GM12878 (cell line): ENCODE results near the gene FGF14. TPM values are rescaled to one million over a fixed set of nuclear protein-coding genes. Genes with fewer than 3 reads are reported as not detected.

Experiments used
- ATAC-seq: fragments of 200-7000 bp; cut with Tn5 transposase; 3 replicates; pipeline ENCODE4 v1.9.1; 2020; ENCODE audit warnings: mild to moderate bottlenecking, moderate library complexity
- BruUV-seq: library from RNA; stranded (reverse); fragments of 400-500 nt; replicated peaks from 2 replicates; lab custom pipeline; 2021; lab: Mats Ljungman, UMichigan
- CTCF ChIA-PET: fragments of 300-600 bp; sonication (Branson Sonifier 250); formaldehyde crosslinking; extraction: SDS; loops from one replicate; lab custom pipeline; 2021; ENCODE audit warnings: inconsistent platforms; lab: Yijun Ruan, JAX
- POLR2A ChIA-PET: fragments of 350-600 bp; formaldehyde crosslinking; extraction: SDS; loops from one replicate; lab custom pipeline; 2021; ENCODE audit warnings: inconsistent platforms; lab: Charles Lee
- RAD21 ChIA-PET: fragments of 300-600 bp; sonication (Branson Sonifier 250); formaldehyde crosslinking; loops from one replicate; lab custom pipeline; 2023; ENCODE audit warnings: antibody characterized with exemption; ENCODE audit not compliant: unreplicated experiment; lab: Charles Lee
- SMC1A ChIA-PET: fragments of 300-600 bp; sonication (Branson Sonifier 250); formaldehyde crosslinking; loops from one replicate; lab custom pipeline; 2023; ENCODE audit not compliant: unreplicated experiment, uncharacterized antibody; lab: Charles Lee
- DNase-seq: peaks from one replicate; pipeline ENCODE4 v3.0.0-alpha.2; 2011; ENCODE audit warnings: low read depth, low spot score
- FAIRE-seq: peaks from 3 replicates; lab custom pipeline; 2011; peaks lifted over from hg19 to GRCh38; lab: Jason Lieb, UNC
- H2AFZ ChIP-seq: 2 replicates; pipeline ENCODE4 v1.6.0; 2011; ENCODE audit warnings: low read depth, low read length, control low read depth; ENCODE audit not compliant: control insufficient read depth
- H3K27ac ChIP-seq: 2 replicates; pipeline ENCODE4 v1.5.1; 2011; ENCODE audit warnings: control low read depth; ENCODE audit not compliant: control insufficient read depth, insufficient read depth
- H3K27me3 ChIP-seq, 2 experiments: replicated peaks in 1 of 2; 2 replicates each; pipeline versions ENCODE4 v1.6.0 to v1.6.1; 2011; ENCODE audit warnings: low read length in 1 of 2; ENCODE audit not compliant: control insufficient read depth in 2 of 2, insufficient read depth in 2 of 2
- H3K36me3 ChIP-seq, 2 experiments: 2 replicates each; pipeline ENCODE4 v1.5.1; 2011; ENCODE audit warnings: low read length in 1 of 2; ENCODE audit not compliant: control insufficient read depth in 2 of 2, insufficient read depth in 2 of 2
- H3K4me1 ChIP-seq: 2 replicates; pipeline ENCODE4 v1.6.1; 2011; ENCODE audit warnings: mild to moderate bottlenecking, low read length, moderate library complexity, mixed read lengths; ENCODE audit not compliant: control insufficient read depth, insufficient read depth
- H3K4me2 ChIP-seq: 2 replicates; pipeline ENCODE4 v1.6.0; 2011; ENCODE audit warnings: control low read depth; ENCODE audit not compliant: control insufficient read depth, insufficient read depth
- H3K4me3 ChIP-seq: fragments of 200-600 bp; sonication (generic); 2 replicates; pipeline ENCODE4 v1.5.1; 2016
- H3K79me2 ChIP-seq: 2 replicates; pipeline ENCODE4 v1.6.0; 2011; ENCODE audit warnings: low read length; ENCODE audit not compliant: control insufficient read depth, insufficient read depth
- H3K9ac ChIP-seq: 2 replicates; pipeline ENCODE4 v1.8.0; 2011; ENCODE audit warnings: low read length, control low read depth, mixed read lengths; ENCODE audit not compliant: control insufficient read depth, insufficient read depth
- H3K9me3 ChIP-seq: replicated peaks from 3 replicates; pipeline ENCODE4 v1.5.1; 2011; ENCODE audit warnings: mild to moderate bottlenecking, low read length; ENCODE audit not compliant: control insufficient read depth, insufficient read depth
- H4K20me1 ChIP-seq: 2 replicates; pipeline ENCODE4 v1.6.0; 2011; ENCODE audit not compliant: control insufficient read depth, insufficient read depth
- BCLAF1 ChIP-seq: fragments of 450-650 bp; IDR thresholded peaks from 2 replicates; pipeline ENCODE4 v1.6.1; 2017; ENCODE audit warnings: antibody characterized with exemption, mild to moderate bottlenecking, moderate library complexity
- CUX1 ChIP-seq: IDR thresholded peaks from 2 replicates; pipeline ENCODE4 v1.6.1; 2012; ENCODE audit warnings: improper control_type of control experiment, low read depth, low read length; ENCODE audit not compliant: insufficient replicate concordance
- HDAC6 ChIP-seq: fragments of 200-600 bp; sonication (generic); IDR thresholded peaks from one replicate; pipeline ENCODE4 v1.8.0; 2017; ENCODE audit warnings: antibody characterized with exemption; ENCODE audit not compliant: unreplicated experiment
- HSF1 ChIP-seq: fragments of 150-350 bp; IDR thresholded peaks from 2 replicates; pipeline ENCODE4 v1.6.1; 2014; ENCODE audit warnings: mild to moderate bottlenecking, low read depth, low read length
- IKZF2 ChIP-seq, 2 experiments: fragments of 450-650 bp; IDR thresholded peaks; 2 replicates each; pipeline ENCODE4 v1.6.1; 2017; ENCODE audit warnings: mild to moderate bottlenecking in 2 of 2, moderate library complexity in 2 of 2
- RAD51 ChIP-seq: fragments of 450-650 bp; IDR thresholded peaks from 2 replicates; pipeline ENCODE4 v1.6.1; 2016; ENCODE audit warnings: moderate library complexity, mild to moderate bottlenecking, inconsistent platforms
- RCOR1 ChIP-seq: conservative IDR thresholded peaks from 2 replicates; pipeline ENCODE4 v1.6.1; 2012; ENCODE audit warnings: low read depth, low read length, improper control_type of control experiment
- SIN3A ChIP-seq: IDR thresholded peaks from 2 replicates; pipeline ENCODE4 v1.6.1; 2012; ENCODE audit warnings: low read depth, low read length, improper control_type of control experiment
- WGBS: methylation state at CpG from one replicate; pipeline ENCODE4 v1.1.6; 2016; ENCODE audit warnings: low lambda C conversion rate; ENCODE audit not compliant: insufficient replicate concordance, insufficient coverage; ENCODE audit errors: missing lambda C conversion rate; 5-methylcytosine and 5-hydroxymethylcytosine counted together
- in situ Hi-C: fragments of 300-500 bp; cut with MboI; formaldehyde crosslinking; loops from 9 replicates; pipeline ENCODE4 v1.14.3; 2018; ENCODE audit warnings: mixed read lengths
- intact Hi-C: fragments of 100-400 bp; cut with micrococcal nuclease; formaldehyde crosslinking; loops from one replicate; pipeline ENCODE4 v1.14.2; 2022; ENCODE audit not compliant: unreplicated experiment
- polyA plus RNA-seq, 11 experiments: library from polyadenylated mRNA; depleted of rRNA in 4 of 11; unstranded in 6 of 11; stranded (reverse) in 5 of 11; fragments of >200 nt; fragmentation: Nextera tagmentation in 4 of 11; fragmentation: Illumina TruSeq in 1 of 11; extraction: Ambion mirVana in 4 of 11; extraction: Trizol in 1 of 11; gene quantifications; 1 replicate in 1 of 11; 2 replicates in 10 of 11; pipeline versions ENCODE4 v1.2.1 to v1.2.3, GENCODE V29; 2011 to 2016; ENCODE audit warnings: inconsistent platforms in 2 of 11, missing spikeins in 2 of 11, low read depth in 1 of 11
- total RNA-seq, 4 experiments: library from RNA; depleted of rRNA in 3 of 4; stranded (reverse); fragments of >200 nt in 3 of 4; fragmentation: Illumina TruSeq in 1 of 4; extraction: Trizol in 1 of 4; gene quantifications; 2 replicates each; pipeline versions ENCODE4 v1.2.1 to v1.2.3, GENCODE V29; 2013 to 2021
- TF ChIP-seq, protein P1 (sequence below): IDR thresholded peaks from 2 replicates; pipeline ENCODE4 v1.6.1; 2011; ENCODE audit warnings: low read depth, low read length, improper control_type of control experiment, borderline replicate concordance

Gene FGF14
- total and polyA plus RNA-seq, 10 of the 15 experiments (the other 5 are each of a cell fraction or from before 2014, with no cell fraction given) = under 0.01 to 0.44 (median 0.04) TPM

DNA sequence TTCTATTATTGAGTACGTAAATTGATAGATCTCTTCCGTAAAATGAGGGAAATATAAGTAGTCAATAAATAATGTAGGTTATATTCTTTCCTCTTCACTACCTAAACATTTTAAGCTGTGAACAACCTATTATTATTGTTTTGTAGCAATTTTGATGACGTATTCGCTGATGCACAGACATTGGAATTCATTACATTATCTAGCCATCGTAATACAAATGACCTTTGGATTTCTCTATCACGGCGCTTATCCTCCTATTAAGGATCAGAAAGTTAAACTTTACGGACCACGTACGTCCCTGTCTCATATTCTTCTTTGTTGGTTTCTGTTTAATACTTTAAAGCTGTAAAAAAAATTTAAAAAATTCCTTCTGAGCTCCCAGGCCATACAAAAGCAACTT lies 684.5 kb downstream of the FGF14 start:
- ChIA-PET SMC1A (interaction anchor here (1.0 to 1.2 kb wide), 2 partner anchors 9 to 14 kb away, joined by 3 to 5 read pairs; no protein-coding TSS in a partner anchor), RAD21 (no interaction called here), CTCF (interaction anchor here (0.7 to 1.3 kb wide), 3 partner anchors 8 to 197 kb away, joined by 3 to 5 read pairs (median 5); no protein-coding TSS in a partner anchor), POLR2A (no interaction called here)
- no TSS peak for BruUV-seq
- H3K36me3 ChIP-seq = no peaks in the 10 kb centered on the region
- H3K4me1 ChIP-seq = no peaks in the 10 kb centered on the region
- H3K27me3 ChIP-seq = no peaks in the 10 kb centered on the region
- H3K79me2 ChIP-seq = no peaks in the 10 kb centered on the region
- no peak overlapping the region for H3K4me3 ChIP-seq
- no peaks in the 10 kb centered on the region for H3K9me3 ChIP-seq
- no peak for FAIRE-seq
- no peak overlapping the region for H3K27ac ChIP-seq
- no peak overlapping the region for H3K4me2 ChIP-seq
- H3K9ac ChIP-seq = no peak overlapping the region
- H2AFZ ChIP-seq = no peak overlapping the region
- WGBS = 57% methylated on average over 10 of the region's 10 CpGs
- no peak for DNase-seq
- in situ Hi-C loops = no loop called here
- no peaks in the 10 kb centered on the region for H4K20me1 ChIP-seq
- intact Hi-C loops = no loop called here
- no peak for ATAC-seq
- no peak for TF ChIP-seq HDAC6
- TF ChIP-seq, protein P1, sequence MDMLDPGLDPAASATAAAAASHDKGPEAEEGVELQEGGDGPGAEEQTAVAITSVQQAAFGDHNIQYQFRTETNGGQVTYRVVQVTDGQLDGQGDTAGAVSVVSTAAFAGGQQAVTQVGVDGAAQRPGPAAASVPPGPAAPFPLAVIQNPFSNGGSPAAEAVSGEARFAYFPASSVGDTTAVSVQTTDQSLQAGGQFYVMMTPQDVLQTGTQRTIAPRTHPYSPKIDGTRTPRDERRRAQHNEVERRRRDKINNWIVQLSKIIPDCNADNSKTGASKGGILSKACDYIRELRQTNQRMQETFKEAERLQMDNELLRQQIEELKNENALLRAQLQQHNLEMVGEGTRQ = no peak
- TF ChIP-seq CUX1 = no peak
- no peak for TF ChIP-seq BCLAF1
- no peak for TF ChIP-seq IKZF2 (IDR thresholded peaks at IDR 0.05)
- TF ChIP-seq SIN3A = no peak
- TF ChIP-seq HSF1 = no peak
- TF ChIP-seq RAD51 = no peak
- no peak for TF ChIP-seq RCOR1
